Aorta (tissue), 5 donors: ENCODE results near the gene TMEM239. TPM values are rescaled to one million over a fixed set of nuclear protein-coding genes. Genes with fewer than 3 reads are reported as not detected.
"Not testable (repeated sequence)": the region's sequence is repeated elsewhere in the genome, so short reads cannot be mapped to it uniquely, and the experiment has no call there.

Experiments used
- ATAC-seq: fragments of 200-7000 bp; cut with Tn5 transposase; one replicate; pipeline ENCODE4 v1.9.1; 2022; ENCODE audit warnings: moderate library complexity; ENCODE audit not compliant: low FRiP score
- DNase-seq, 2 donors: peaks; one replicate each; pipeline ENCODE4 v3.0.0-alpha.2; 2020
- H3K27ac ChIP-seq, 2 donors: one replicate each; pipeline ENCODE4 v1.5.1; 2013; ENCODE audit warnings: low read length in 2 of 2, mild to moderate bottlenecking in 2 of 2, moderate library complexity in 2 of 2, control low read depth in 1 of 2, inconsistent platforms in 1 of 2, low read depth in 1 of 2
- H3K27me3 ChIP-seq, 2 donors: one replicate each; pipeline ENCODE4 v1.6.1; 2013; ENCODE audit warnings: control low read depth in 1 of 2, low read length in 1 of 2, mild to moderate bottlenecking in 1 of 2, moderate library complexity in 1 of 2; ENCODE audit not compliant: insufficient read depth in 2 of 2, control insufficient read depth in 1 of 2
- H3K36me3 ChIP-seq, 2 donors: one replicate each; pipeline ENCODE4 v1.6.1; 2013; ENCODE audit warnings: control low read depth in 1 of 2, low read length in 1 of 2, mild to moderate bottlenecking in 1 of 2; ENCODE audit not compliant: insufficient read depth in 2 of 2, control insufficient read depth in 1 of 2
- H3K4me1 ChIP-seq, 2 donors: one replicate each; pipeline ENCODE4 v1.6.1; 2013; ENCODE audit warnings: low read length in 2 of 2, control low read depth in 1 of 2, mild to moderate bottlenecking in 1 of 2, moderate library complexity in 1 of 2; ENCODE audit not compliant: insufficient read depth in 2 of 2, control insufficient read depth in 1 of 2
- H3K4me3 ChIP-seq, 2 donors: one replicate each; pipeline ENCODE4 v1.5.1; 2013; ENCODE audit warnings: low read length in 2 of 2, control low read depth in 1 of 2, mild to moderate bottlenecking in 1 of 2
- H3K9me3 ChIP-seq: one replicate; pipeline ENCODE4 v1.6.1; 2013; ENCODE audit warnings: mild to moderate bottlenecking, low read length; ENCODE audit not compliant: control insufficient read depth
- WGBS, 2 donors: extraction: QIAGEN DNeasy Blood & Tissue Kit; methylation state at CpG; one replicate each; pipeline ENCODE4 v1.1.7; 2013; 5-methylcytosine and 5-hydroxymethylcytosine counted together
- intact Hi-C, 2 donors: fragments of 100-400 bp; cut with DNase I; formaldehyde crosslinking; loops; one replicate each; pipeline versions ENCODE4 v1.14.2 to v1.15.0; 2022
- long read RNA-seq, 2 donors: library from polyadenylated mRNA; unstranded; transcript quantifications; one replicate each; pipeline ENCODE4 v2.0.0, GENCODE V29; 2020 to 2021
- polyA plus RNA-seq, 2 donors: library from polyadenylated mRNA; stranded (reverse); fragments of 200-250 nt; gene quantifications; one replicate each; pipeline ENCODE4 v1.2.3, GENCODE V29; 2013
- total RNA-seq, 2 donors: library from RNA; stranded (reverse); fragmentation: NEBNext Ultra II Directional; extraction: Animal tissue kit (Norgen Biotek cat#: 25700); gene quantifications; one replicate each; pipeline ENCODE4 v1.2.1, GENCODE V29; 2021
- donor health status: healthy with polysubstance abuse.
- donor health status: Bipolar disorder and iron deficiency.
- donor health status: DM: no; HTN: no; CAD: no.
- donor health status: DM: no; HTN: no; CAD: no.
- donor health status: DM: yes; HTN: yes; CAD: no.

The TMEM239 gene
- total RNA-seq, result not detected
- not detected for polyA plus RNA-seq
- long read RNA-seq, donor 1, result 0 reads
- long read RNA-seq, donor 2, result 0 reads

- WGBS, 2 donors, result 77 to 81% methylated on average over 10 of the region's 10 CpGs
These were observed at the start of gene TMEM239 for GRCh38 chr20:2816030-2816582. Gene TMEM239, plus strand, starts transcription at chr20:2816364. Its CDS starts 191 bp downstream, at chr20:2816555.

GRCh38 chr20:2767768-2768631, 48.2 kb upstream of the TMEM239 start:
- no peaks in the 10 kb centered on the region for H3K9me3 ChIP-seq
- H3K36me3 ChIP-seq, result no peaks in the 10 kb centered on the region
- no peaks in the 10 kb centered on the region for H3K27me3 ChIP-seq
- H3K4me3 ChIP-seq, result no peak overlapping the region
- no peaks in the 10 kb centered on the region for H3K4me1 ChIP-seq
- WGBS, 2 donors, result 1 to 6% methylated on average over 15 of the region's 15 CpGs
- no peak overlapping the region for H3K27ac ChIP-seq
- ATAC-seq (peak; percentile 89), DNase-seq (peak; percentile 84 to 90)
- intact Hi-C loops, result loop anchor here in 1 of 2 donors (5.0 kb wide), 1 partner anchor 64 kb away; no protein-coding TSS in a partner anchor

More at GRCh38 chr20:2816030-2816582, at the start of gene TMEM239:
- H3K9me3 ChIP-seq, result no peaks in the 10 kb centered on the region
- H3K36me3 ChIP-seq, result no peaks in the 10 kb centered on the region
- no peak within 1 kb of the TSS for H3K27ac ChIP-seq
- ATAC-seq (no peak), DNase-seq (no peak)
- no peaks in the 10 kb centered on the region for H3K4me1 ChIP-seq
- H3K27me3 ChIP-seq, result peaks cover 0 to 3% of the 10 kb centered on the region in 2 donors
- intact Hi-C loops, result no loop called here
- H3K4me3 ChIP-seq, result no peak within 1 kb of the TSS

- no peaks in the 10 kb centered on the region for H3K9me3 ChIP-seq
- 2 to 3% methylated on average over 5 of the region's 5 CpGs for WGBS, 2 donors
- no peak overlapping the region for H3K4me3 ChIP-seq
- DNase-seq, result no peak
- no peaks in the 10 kb centered on the region for H3K4me1 ChIP-seq
- intact Hi-C loops, result loop anchor here in 1 of 2 donors (5.0 kb wide), 1 partner anchor 64 kb away; no protein-coding TSS in a partner anchor
- ATAC-seq, result no peak
- H3K36me3 ChIP-seq, result no peaks in the 10 kb centered on the region
- H3K27me3 ChIP-seq, result no peaks in the 10 kb centered on the region
- H3K27ac ChIP-seq, result no peak overlapping the region
These were observed 47.5 kb upstream of the TMEM239 start for GRCh38 chr20:2768632-2769015.

- ATAC-seq, H3K9me3 ChIP-seq, H3K4me3 ChIP-seq, H3K27me3 ChIP-seq, H3K4me1 ChIP-seq, intact Hi-C loops, H3K36me3 ChIP-seq, DNase-seq, H3K27ac ChIP-seq: not testable (repeated sequence)
- 86 to 90% methylated on average over 12 of the region's 12 CpGs for WGBS, 2 donors
These were observed 46.1 kb upstream of the TMEM239 start for GRCh38 chr20:2770091-2770490.

GRCh38 chr20:2771631-2772080, 44.5 kb upstream of the TMEM239 start:
- Histone ChIP-seq H3K9me3 (peaks cover 4% of the 10 kb centered on the region), H3K36me3 (no peaks in the 10 kb centered on the region), H3K27ac (no peak overlapping the region), H3K4me1 (no peaks in the 10 kb centered on the region), H3K4me3 (no peak overlapping the region), H3K27me3 (peaks cover 0 to 6% of the 10 kb centered on the region in 2 donors)
- ATAC-seq, result no peak
- 25 to 35% methylated on average over 12 of the region's 12 CpGs for WGBS, 2 donors
- intact Hi-C loops, result no loop called here
- no peak for DNase-seq

GRCh38 chr20:2773812-2774211, 42.4 kb upstream of the TMEM239 start:
- Histone ChIP-seq H3K27me3 (peaks cover 0 to 6% of the 10 kb centered on the region in 2 donors), H3K4me3 (no peak overlapping the region), H3K9me3 (peaks cover 4% of the 10 kb centered on the region), H3K27ac (no peak overlapping the region), H3K4me1 (no peaks in the 10 kb centered on the region), H3K36me3 (no peaks in the 10 kb centered on the region)
- DNase-seq (no peak), ATAC-seq (no peak)
- intact Hi-C loops, result no loop called here
- WGBS, 2 donors, result 90 to 92% methylated on average over 9 of the region's 9 CpGs

- H3K27ac ChIP-seq, result no peak overlapping the region
- H3K4me1 ChIP-seq, result no peaks in the 10 kb centered on the region
- peaks cover 4% of the 10 kb centered on the region for H3K9me3 ChIP-seq
- 73 to 78% methylated on average over 3 of the region's 3 CpGs for WGBS, 2 donors
- DNase-seq (no peak), ATAC-seq (no peak)
- no peaks in the 10 kb centered on the region for H3K36me3 ChIP-seq
- H3K27me3 ChIP-seq, result peaks cover 0 to 6% of the 10 kb centered on the region in 2 donors
- intact Hi-C loops, result no loop called here
- H3K4me3 ChIP-seq, result no peak overlapping the region
These were observed 41.0 kb upstream of the TMEM239 start for GRCh38 chr20:2775139-2775538.

- no peaks in the 10 kb centered on the region for H3K36me3 ChIP-seq
- H3K4me1 ChIP-seq, result no peaks in the 10 kb centered on the region
- intact Hi-C loops, result no loop called here
- H3K4me3 ChIP-seq, result no peak overlapping the region
- H3K9me3 ChIP-seq, result peaks cover 4% of the 10 kb centered on the region
- no peak for ATAC-seq
- H3K27me3 ChIP-seq, result peaks cover 0 to 8% of the 10 kb centered on the region in 2 donors
- no peak overlapping the region for H3K27ac ChIP-seq
- no peak for DNase-seq
- WGBS, 2 donors, result 75 to 79% methylated on average over 10 of the region's 10 CpGs
These were observed 37.4 kb upstream of the TMEM239 start for GRCh38 chr20:2778602-2779321.
